Astrocyte (in vitro differentiated cells and primary cell): ENCODE data around the gene GNG12.

Source experiments
- CTCF ChIP-seq: IDR thresholded peaks from 2 replicates; pipeline ENCODE4 v1.5.1; 2011; ENCODE audit warnings: low read depth, mild to moderate bottlenecking, inconsistent platforms, low read length, moderate library complexity; ENCODE audit not compliant: insufficient read depth
- EZH2 ChIP-seq: IDR thresholded peaks from 2 replicates; pipeline ENCODE4 v1.6.1; 2012; ENCODE audit warnings: mild to moderate bottlenecking, low read length, inconsistent platforms; ENCODE audit not compliant: insufficient read depth

DNA sequence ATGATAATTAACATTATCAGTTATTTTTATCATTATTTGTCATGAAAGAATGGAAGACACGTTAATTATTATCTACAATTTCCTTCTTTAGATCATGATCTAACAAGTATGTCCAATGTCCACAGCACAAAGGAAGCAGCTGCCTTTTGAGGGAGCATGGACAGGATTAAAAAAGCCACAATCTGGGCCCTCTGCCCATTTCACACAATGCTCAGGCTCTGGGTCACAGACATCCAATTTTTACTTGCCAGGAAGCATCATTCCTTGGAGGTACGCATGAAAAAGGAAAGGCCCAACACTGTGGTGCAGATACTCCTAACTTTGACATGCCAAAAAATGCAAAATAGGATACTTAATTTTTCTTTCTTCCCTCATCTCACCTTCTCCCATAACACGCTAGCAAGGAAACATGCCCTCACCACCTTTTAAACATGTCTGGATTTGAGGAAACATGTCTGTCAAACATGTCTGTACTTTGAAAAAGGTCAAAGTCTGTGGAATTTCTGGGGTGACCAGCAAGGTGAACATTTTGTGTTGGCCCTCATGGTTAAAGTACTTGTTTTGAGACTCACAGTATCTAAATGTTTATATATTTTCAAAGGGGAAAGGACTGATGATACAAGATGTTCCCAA lies 108.2 kb downstream of the GNG12 start:
- TF ChIP-seq CTCF, result no peak
- TF ChIP-seq EZH2, result no peak
